GM12878 (cell line): ENCODE data around the gene ENTREP3. TPM values are rescaled to one million over a fixed set of nuclear protein-coding genes. Genes with fewer than 3 reads are reported as not detected.

Experiments
- ATAC-seq: fragments of 200-7000 bp; cut with Tn5 transposase; 3 replicates; pipeline ENCODE4 v1.9.1; 2020; ENCODE audit warnings: mild to moderate bottlenecking, moderate library complexity
- BruUV-seq: library from RNA; stranded (reverse); fragments of 400-500 nt; replicated peaks from 2 replicates; lab custom pipeline; 2021; lab: Mats Ljungman, UMichigan
- CTCF ChIA-PET: fragments of 300-600 bp; sonication (Branson Sonifier 250); formaldehyde crosslinking; extraction: SDS; loops from one replicate; lab custom pipeline; 2021; ENCODE audit warnings: inconsistent platforms; lab: Yijun Ruan, JAX
- POLR2A ChIA-PET: fragments of 350-600 bp; formaldehyde crosslinking; extraction: SDS; loops from one replicate; lab custom pipeline; 2021; ENCODE audit warnings: inconsistent platforms; lab: Charles Lee
- RAD21 ChIA-PET: fragments of 300-600 bp; sonication (Branson Sonifier 250); formaldehyde crosslinking; loops from one replicate; lab custom pipeline; 2023; ENCODE audit warnings: antibody characterized with exemption; ENCODE audit not compliant: unreplicated experiment; lab: Charles Lee
- SMC1A ChIA-PET: fragments of 300-600 bp; sonication (Branson Sonifier 250); formaldehyde crosslinking; loops from one replicate; lab custom pipeline; 2023; ENCODE audit not compliant: unreplicated experiment, uncharacterized antibody; lab: Charles Lee
- DNase-seq: peaks from one replicate; pipeline ENCODE4 v3.0.0-alpha.2; 2011; ENCODE audit warnings: low read depth, low spot score
- FAIRE-seq: peaks from 3 replicates; lab custom pipeline; 2011; peaks lifted over from hg19 to GRCh38; lab: Jason Lieb, UNC
- H2AFZ ChIP-seq: 2 replicates; pipeline ENCODE4 v1.6.0; 2011; ENCODE audit warnings: low read depth, low read length, control low read depth; ENCODE audit not compliant: control insufficient read depth
- H3K27ac ChIP-seq: 2 replicates; pipeline ENCODE4 v1.5.1; 2011; ENCODE audit warnings: control low read depth; ENCODE audit not compliant: control insufficient read depth, insufficient read depth
- H3K27me3 ChIP-seq, 2 experiments: replicated peaks in 1 of 2; 2 replicates each; pipeline versions ENCODE4 v1.6.0 to v1.6.1; 2011; ENCODE audit warnings: low read length in 1 of 2; ENCODE audit not compliant: control insufficient read depth in 2 of 2, insufficient read depth in 2 of 2
- H3K36me3 ChIP-seq, 2 experiments: 2 replicates each; pipeline ENCODE4 v1.5.1; 2011; ENCODE audit warnings: low read length in 1 of 2; ENCODE audit not compliant: control insufficient read depth in 2 of 2, insufficient read depth in 2 of 2
- H3K4me1 ChIP-seq: 2 replicates; pipeline ENCODE4 v1.6.1; 2011; ENCODE audit warnings: mild to moderate bottlenecking, low read length, moderate library complexity, mixed read lengths; ENCODE audit not compliant: control insufficient read depth, insufficient read depth
- H3K4me2 ChIP-seq: 2 replicates; pipeline ENCODE4 v1.6.0; 2011; ENCODE audit warnings: control low read depth; ENCODE audit not compliant: control insufficient read depth, insufficient read depth
- H3K4me3 ChIP-seq: fragments of 200-600 bp; sonication (generic); 2 replicates; pipeline ENCODE4 v1.5.1; 2016
- H3K79me2 ChIP-seq: 2 replicates; pipeline ENCODE4 v1.6.0; 2011; ENCODE audit warnings: low read length; ENCODE audit not compliant: control insufficient read depth, insufficient read depth
- H3K9ac ChIP-seq: 2 replicates; pipeline ENCODE4 v1.8.0; 2011; ENCODE audit warnings: low read length, control low read depth, mixed read lengths; ENCODE audit not compliant: control insufficient read depth, insufficient read depth
- H3K9me3 ChIP-seq: replicated peaks from 3 replicates; pipeline ENCODE4 v1.5.1; 2011; ENCODE audit warnings: mild to moderate bottlenecking, low read length; ENCODE audit not compliant: control insufficient read depth, insufficient read depth
- H4K20me1 ChIP-seq: 2 replicates; pipeline ENCODE4 v1.6.0; 2011; ENCODE audit not compliant: control insufficient read depth, insufficient read depth
- BACH1 ChIP-seq: fragments of 450-650 bp; IDR thresholded peaks from 2 replicates; pipeline ENCODE4 v1.6.1; 2017; ENCODE audit warnings: mild to moderate bottlenecking, borderline replicate concordance
- BCLAF1 ChIP-seq: fragments of 450-650 bp; IDR thresholded peaks from 2 replicates; pipeline ENCODE4 v1.6.1; 2017; ENCODE audit warnings: antibody characterized with exemption, mild to moderate bottlenecking, moderate library complexity
- CHD1 ChIP-seq: IDR thresholded peaks from 2 replicates; pipeline ENCODE4 v1.6.1; 2012; ENCODE audit warnings: low read depth, low read length, improper control_type of control experiment
- ESRRA ChIP-seq: IDR thresholded peaks from 2 replicates; pipeline ENCODE4 v1.6.1; 2012; ENCODE audit warnings: mild to moderate bottlenecking, low read length, improper control_type of control experiment
- HDAC6 ChIP-seq: fragments of 200-600 bp; sonication (generic); IDR thresholded peaks from one replicate; pipeline ENCODE4 v1.8.0; 2017; ENCODE audit warnings: antibody characterized with exemption; ENCODE audit not compliant: unreplicated experiment
- IRF4 ChIP-seq: IDR thresholded peaks from 2 replicates; pipeline ENCODE4 v1.6.1; 2011; ENCODE audit warnings: low read depth, low read length
- NBN ChIP-seq: fragments of 450-650 bp; IDR thresholded peaks from 2 replicates; pipeline ENCODE4 v1.6.1; 2016
- POLR2AphosphoS2 ChIP-seq: IDR thresholded peaks from 2 replicates; pipeline ENCODE4 v1.6.1; 2011; ENCODE audit warnings: low read depth, mild to moderate bottlenecking, low read length, improper control_type of control experiment, moderate library complexity
- POLR2AphosphoS5 ChIP-seq: IDR thresholded peaks from 2 replicates; pipeline ENCODE4 v1.6.1; 2011; ENCODE audit warnings: mild to moderate bottlenecking, low read length, inconsistent platforms
- TCF12 ChIP-seq: IDR thresholded peaks from 2 replicates; pipeline ENCODE4 v1.6.1; 2011; ENCODE audit warnings: low read depth, mild to moderate bottlenecking, low read length
- TCF7 ChIP-seq: IDR thresholded peaks from 2 replicates; pipeline ENCODE4 v1.6.1; 2014; ENCODE audit warnings: antibody characterized with exemption, borderline replicate concordance
- ZNF217 ChIP-seq: fragments of 450-650 bp; IDR thresholded peaks from 2 replicates; pipeline ENCODE4 v1.6.1; 2017; ENCODE audit warnings: antibody characterized with exemption, mild to moderate bottlenecking
- ZZZ3 ChIP-seq: IDR thresholded peaks from 2 replicates; pipeline ENCODE4 v1.6.1; 2011; ENCODE audit warnings: low read depth; ENCODE audit not compliant: control insufficient read depth, insufficient read length
- whole genome bisulfite sequencing: methylation state at CpG from one replicate; pipeline ENCODE4 v1.1.6; 2016; ENCODE audit warnings: low lambda C conversion rate; ENCODE audit not compliant: insufficient replicate concordance, insufficient coverage; ENCODE audit errors: missing lambda C conversion rate; 5-methylcytosine and 5-hydroxymethylcytosine counted together
- in situ Hi-C: fragments of 300-500 bp; cut with MboI; formaldehyde crosslinking; loops from 9 replicates; pipeline ENCODE4 v1.14.3; 2018; ENCODE audit warnings: mixed read lengths
- intact Hi-C: fragments of 100-400 bp; cut with micrococcal nuclease; formaldehyde crosslinking; loops from one replicate; pipeline ENCODE4 v1.14.2; 2022; ENCODE audit not compliant: unreplicated experiment
- polyA plus RNA-seq, 11 experiments: library from polyadenylated mRNA; depleted of rRNA in 4 of 11; unstranded in 6 of 11; stranded (reverse) in 5 of 11; fragments of >200 nt; fragmentation: Nextera tagmentation in 4 of 11; fragmentation: Illumina TruSeq in 1 of 11; extraction: Ambion mirVana in 4 of 11; extraction: Trizol in 1 of 11; gene quantifications; 1 replicate in 1 of 11; 2 replicates in 10 of 11; pipeline versions ENCODE4 v1.2.1 to v1.2.3, GENCODE V29; 2011 to 2016; ENCODE audit warnings: inconsistent platforms in 2 of 11, missing spikeins in 2 of 11, low read depth in 1 of 11
- total RNA-seq, 4 experiments: library from RNA; depleted of rRNA in 3 of 4; stranded (reverse); fragments of >200 nt in 3 of 4; fragmentation: Illumina TruSeq in 1 of 4; extraction: Trizol in 1 of 4; gene quantifications; 2 replicates each; pipeline versions ENCODE4 v1.2.1 to v1.2.3, GENCODE V29; 2013 to 2021

Gene ENTREP3
- total and polyA plus RNA-seq, 10 of the 15 experiments (the other 5 are each of a cell fraction or from before 2014, with no cell fraction given) = 1.7 to 31.8 (median 3.9) TPM

- no TSS peak for BruUV-seq
- Histone ChIP-seq H4K20me1 (no peaks in the 10 kb centered on the region), H2AFZ (no peak overlapping the region), H3K4me3 (peak overlapping the region; percentile 74), H3K9me3 (no peaks in the 10 kb centered on the region), H3K4me2 (peak overlapping the region; percentile 81), H3K27ac (peak overlapping the region; percentile 38; the same call in 1 of the 2 replicates), H3K27me3 (no peaks in the 10 kb centered on the region), H3K79me2 (peaks cover 13% of the 10 kb centered on the region), H3K36me3 (no peaks in the 10 kb centered on the region; a peak in 1 of 4 replicates), H3K4me1 (peaks cover 14% of the 10 kb centered on the region), H3K9ac (peak overlapping the region; percentile 86; the same call in 1 of the 2 replicates)
- CTCF ChIA-PET = interaction anchor here (0.7 to 5.5 kb wide), 6 partner anchors 18 to 81 kb away, joined by 3 to 26 read pairs (median 7); partner anchors contain the start of genes KRTCAP2, MTX1 and THBS3
- SMC1A ChIA-PET = interaction anchor here (0.9 to 1.9 kb wide), 4 partner anchors 16 to 70 kb away, joined by 3 to 8 read pairs (median 3); partner anchors contain the start of gene KRTCAP2
- WGBS = 66% methylated on average over 3 of the region's 3 CpGs
- ATAC-seq = no peak
- TF ChIP-seq BCLAF1 (no peak), NBN (no peak), IRF4 (no peak), ESRRA (no peak), HDAC6 (no peak), CHD1 (no peak), POLR2AphosphoS5 (no peak), BACH1 (no peak), TCF7 (no peak), TCF12 (no peak), ZNF217 (no peak), POLR2AphosphoS2 (no peak), ZZZ3 (no peak)
- intact Hi-C loops = loop anchor here (5.0 kb wide), 1 partner anchor 36 kb away; the partner anchor contains the start of genes MTX1 and THBS3
- POLR2A ChIA-PET = interaction anchor here (0.9 to 2.6 kb wide), 7 partner anchors 15 to 151 kb away, joined by 3 to 13 read pairs (median 9); partner anchors contain the start of genes CLK2, FDPS, KRTCAP2 and TRIM46
- RAD21 ChIA-PET = interaction anchor here (2.0 kb wide), 1 partner anchor 9 kb away, joined by 5 read pairs; no protein-coding TSS in a partner anchor
- no peak for DNase-seq
- in situ Hi-C loops = no loop called here
- no peak for FAIRE-seq
Measured at GRCh38 chr1:155242805-155243358, 12.4 kb downstream of the ENTREP3 start.
